Adipocyte (in vitro differentiated cells): ENCODE results near the gene LSR.

Experiments
- DNase-seq: peaks from one replicate; pipeline ENCODE4 v3.0.0-alpha.2; 2015; ENCODE audit warnings: low read depth
- H3K27me3 ChIP-seq: replicated peaks from 2 replicates; pipeline ENCODE4 v1.7.0; 2013; ENCODE audit warnings: mild to moderate bottlenecking, low read length, moderate library complexity; ENCODE audit not compliant: control insufficient read depth, insufficient read depth
- H3K36me3 ChIP-seq: 2 replicates; pipeline ENCODE4 v1.7.0; 2013; ENCODE audit warnings: low read length, mild to moderate bottlenecking, moderate library complexity; ENCODE audit not compliant: control insufficient read depth, insufficient read depth, severe bottlenecking
- H3K4me1 ChIP-seq: 2 replicates; pipeline ENCODE4 v1.7.0; 2013; ENCODE audit warnings: mild to moderate bottlenecking, low read length, moderate library complexity; ENCODE audit not compliant: control insufficient read depth, insufficient read depth
- H3K4me3 ChIP-seq: 2 replicates; pipeline ENCODE4 v1.7.0; 2013; ENCODE audit warnings: mild to moderate bottlenecking, low read length, moderate library complexity
- H3K9ac ChIP-seq: 2 replicates; pipeline ENCODE4 v1.7.0; 2013; ENCODE audit warnings: mild to moderate bottlenecking, low read length, moderate library complexity
- H3K9me3 ChIP-seq: 2 replicates; pipeline ENCODE4 v1.7.0; 2013; ENCODE audit warnings: mild to moderate bottlenecking, low read length, moderate library complexity; ENCODE audit not compliant: control insufficient read depth

Gene LSR

DNA sequence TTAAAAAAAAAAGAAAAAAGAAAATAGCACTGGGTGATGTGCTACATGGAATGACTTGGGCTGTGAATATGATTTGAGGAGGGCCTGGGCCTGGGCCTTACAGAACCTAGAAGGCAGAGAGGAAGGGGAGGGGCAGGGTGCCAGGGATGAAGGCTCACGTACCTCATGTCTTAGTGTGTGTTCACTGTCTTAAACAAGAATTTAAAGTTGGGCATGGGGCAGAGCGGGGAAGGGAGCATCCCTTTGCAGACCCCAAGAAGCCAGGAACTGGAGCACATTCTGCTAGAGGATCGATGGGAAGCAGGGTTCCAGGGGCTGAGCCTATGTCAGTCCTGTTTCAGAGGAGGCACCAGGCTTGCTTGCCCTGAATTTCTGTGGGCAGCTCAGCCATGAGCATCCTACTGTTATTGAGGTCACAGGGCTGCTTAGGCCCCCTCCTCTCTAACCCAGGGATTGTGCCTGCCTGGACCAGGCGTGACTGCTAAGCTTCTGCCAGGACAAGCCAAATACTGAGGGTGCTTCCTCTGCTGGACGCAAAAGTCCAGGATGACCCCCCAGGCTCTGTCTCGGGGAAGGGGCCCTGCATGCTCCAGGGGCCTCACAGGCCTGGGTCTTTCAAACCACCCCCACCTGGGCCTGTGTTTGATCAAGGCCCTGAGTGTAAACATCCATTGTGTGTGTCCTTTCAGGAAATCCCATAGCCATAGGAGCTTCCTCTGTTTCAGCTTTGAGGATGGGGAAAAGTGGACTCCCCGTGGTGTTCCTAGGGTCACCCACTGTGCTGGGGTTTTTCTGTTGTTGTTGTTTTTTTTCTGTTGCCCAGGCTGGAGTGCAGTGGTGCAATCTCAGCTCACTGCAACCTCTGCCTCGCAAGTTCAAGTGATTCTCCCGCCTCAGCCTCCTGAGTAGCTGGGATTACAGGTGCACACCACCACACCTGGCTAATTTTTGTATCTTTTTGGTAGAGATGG lies 4.8 kb downstream of the LSR start:
- DNase-seq: no peak

DNA sequence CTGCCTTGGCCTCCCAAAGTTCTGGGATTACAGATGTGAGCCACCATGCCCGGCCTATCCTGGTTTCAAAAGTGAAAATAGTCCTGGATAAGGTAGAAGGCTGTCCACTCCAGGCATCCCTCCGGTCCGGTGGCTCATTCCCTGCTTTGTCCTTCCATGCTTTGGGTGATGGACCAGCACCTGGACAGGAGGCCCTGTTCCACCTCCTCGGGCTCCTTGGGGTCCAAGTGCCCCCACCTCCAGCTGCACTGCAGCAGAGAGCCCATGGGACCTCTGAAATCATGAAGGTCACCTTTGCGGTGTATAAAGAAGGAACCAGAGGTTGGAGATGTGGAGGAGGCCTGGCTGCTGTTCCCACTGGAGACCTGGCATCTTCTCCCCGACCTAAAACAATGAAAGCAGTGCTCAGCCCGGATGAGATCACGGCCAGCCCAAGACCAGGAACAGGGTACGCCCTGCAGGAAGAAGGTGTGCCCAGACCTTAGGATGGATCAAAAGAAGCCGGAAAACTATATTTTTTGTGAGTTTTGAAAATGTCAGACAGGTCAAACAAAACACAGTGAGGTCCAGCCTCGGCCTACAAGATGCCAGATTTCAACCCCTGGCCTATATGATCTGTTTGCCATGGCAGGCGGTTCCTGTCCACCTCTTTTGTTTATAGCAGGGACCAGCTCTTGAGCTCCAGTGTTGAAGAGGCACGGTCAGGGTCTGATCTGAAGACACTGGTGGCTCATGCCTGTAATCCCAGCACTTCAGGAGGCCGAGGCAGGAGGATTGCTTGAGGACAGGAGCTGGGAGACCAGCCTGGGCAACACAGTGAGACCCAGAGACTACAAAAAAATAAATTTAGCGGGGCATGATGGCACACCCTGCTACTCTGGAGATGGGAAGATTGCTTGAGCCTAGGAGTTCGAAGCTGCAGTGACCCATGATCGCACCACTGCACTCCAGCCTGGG lies 5.8 kb downstream of the LSR start:
- no peak for DNase-seq
- H3K4me1 ChIP-seq: no peaks in the 10 kb centered on the region
- no peaks in the 10 kb centered on the region for H3K36me3 ChIP-seq
- no peak overlapping the region for H3K9ac ChIP-seq
- H3K9me3 ChIP-seq: no peaks in the 10 kb centered on the region
- H3K27me3 ChIP-seq: peaks cover 34% of the 10 kb centered on the region
- H3K4me3 ChIP-seq: no peak overlapping the region

More for the DNA sequence above, 4.8 kb downstream of the LSR start:
- Histone ChIP-seq H3K27me3 (peaks cover 41% of the 10 kb centered on the region), H3K9me3 (no peaks in the 10 kb centered on the region), H3K9ac (no peak overlapping the region), H3K36me3 (no peaks in the 10 kb centered on the region), H3K4me3 (no peak overlapping the region), H3K4me1 (no peaks in the 10 kb centered on the region)

DNA sequence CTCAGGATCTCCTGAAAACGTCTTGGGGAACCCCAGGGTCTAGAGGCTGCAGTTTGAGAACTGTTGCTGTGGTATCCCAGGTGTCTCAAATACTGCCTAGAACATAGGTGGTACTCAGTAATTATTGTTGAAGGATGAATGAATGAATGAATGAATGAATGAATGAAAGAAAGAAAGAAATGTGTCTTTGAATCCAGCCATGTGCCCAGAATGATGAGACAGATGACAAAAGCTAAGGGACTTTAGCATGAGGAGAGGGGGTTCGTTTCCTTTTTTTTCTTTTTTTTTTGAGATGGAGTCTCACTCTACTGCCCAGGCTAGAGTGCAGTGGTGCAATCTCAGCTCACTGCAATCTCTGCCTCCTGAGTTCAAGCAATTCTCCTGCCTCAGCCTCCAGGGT lies 7.8 kb downstream of the LSR start:
- no peak overlapping the region for H3K9ac ChIP-seq
- DNase-seq: no peak
- H3K4me3 ChIP-seq: no peak overlapping the region
- peaks cover 20% of the 10 kb centered on the region for H3K27me3 ChIP-seq
- no peaks in the 10 kb centered on the region for H3K9me3 ChIP-seq
- H3K36me3 ChIP-seq: no peaks in the 10 kb centered on the region
- H3K4me1 ChIP-seq: no peaks in the 10 kb centered on the region

DNA sequence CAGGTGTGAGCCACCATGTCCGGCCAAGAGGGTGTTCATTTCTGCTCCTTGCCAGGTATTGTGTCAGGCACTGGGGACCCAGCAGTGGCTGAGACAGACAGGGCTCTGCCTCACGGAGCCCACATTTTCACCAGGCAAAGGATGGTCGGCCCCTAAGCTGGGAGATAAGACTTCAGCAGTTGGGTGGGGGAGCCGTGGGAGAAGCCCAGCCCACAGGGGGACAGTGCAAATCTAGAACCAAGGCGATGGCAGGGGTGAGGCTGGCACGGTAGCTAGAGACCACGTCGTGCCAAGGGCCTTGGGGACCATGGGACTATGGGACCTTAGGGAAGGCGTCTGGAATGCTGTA lies 8.3 kb downstream of the LSR start:
- Histone ChIP-seq H3K9me3 (no peaks in the 10 kb centered on the region), H3K9ac (no peak overlapping the region), H3K4me3 (no peak overlapping the region), H3K27me3 (peaks cover 20% of the 10 kb centered on the region), H3K4me1 (no peaks in the 10 kb centered on the region), H3K36me3 (no peaks in the 10 kb centered on the region)
- no peak for DNase-seq

DNA sequence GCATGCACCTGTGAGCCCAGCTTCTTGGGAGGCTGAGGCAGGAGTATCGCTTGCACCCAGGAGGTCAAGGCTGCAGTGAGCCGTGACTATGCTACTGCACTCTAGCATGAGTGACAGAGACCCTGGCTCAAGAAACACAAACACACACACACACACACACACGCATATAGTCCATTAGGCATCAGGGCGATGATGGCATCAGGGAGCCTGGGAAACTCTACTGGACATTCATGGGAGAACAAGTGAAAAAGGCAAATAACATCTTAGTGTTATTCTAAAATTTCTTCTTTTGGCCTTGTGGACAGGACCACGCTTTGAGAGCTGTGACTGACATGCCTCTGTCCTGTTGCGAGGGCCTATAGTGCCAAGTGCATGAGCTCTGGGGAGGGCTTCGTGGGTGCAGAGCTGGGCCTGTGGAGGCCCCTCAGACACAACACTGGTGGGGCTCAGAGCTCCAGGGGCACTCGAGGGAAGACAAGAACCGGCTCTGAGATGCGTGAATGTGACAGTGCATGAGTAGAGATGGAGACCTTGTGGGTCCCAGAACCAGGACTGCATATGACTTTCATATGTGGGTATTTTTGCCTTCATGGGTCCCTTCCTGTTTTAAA lies 12.0 kb downstream of the LSR start:
- H3K9me3 ChIP-seq: no peaks in the 10 kb centered on the region
- no peak for DNase-seq
- peaks cover 11% of the 10 kb centered on the region for H3K4me1 ChIP-seq
- H3K4me3 ChIP-seq: no peak overlapping the region
- H3K36me3 ChIP-seq: no peaks in the 10 kb centered on the region
- H3K27me3 ChIP-seq: peaks cover 20% of the 10 kb centered on the region
- no peak overlapping the region for H3K9ac ChIP-seq

DNA sequence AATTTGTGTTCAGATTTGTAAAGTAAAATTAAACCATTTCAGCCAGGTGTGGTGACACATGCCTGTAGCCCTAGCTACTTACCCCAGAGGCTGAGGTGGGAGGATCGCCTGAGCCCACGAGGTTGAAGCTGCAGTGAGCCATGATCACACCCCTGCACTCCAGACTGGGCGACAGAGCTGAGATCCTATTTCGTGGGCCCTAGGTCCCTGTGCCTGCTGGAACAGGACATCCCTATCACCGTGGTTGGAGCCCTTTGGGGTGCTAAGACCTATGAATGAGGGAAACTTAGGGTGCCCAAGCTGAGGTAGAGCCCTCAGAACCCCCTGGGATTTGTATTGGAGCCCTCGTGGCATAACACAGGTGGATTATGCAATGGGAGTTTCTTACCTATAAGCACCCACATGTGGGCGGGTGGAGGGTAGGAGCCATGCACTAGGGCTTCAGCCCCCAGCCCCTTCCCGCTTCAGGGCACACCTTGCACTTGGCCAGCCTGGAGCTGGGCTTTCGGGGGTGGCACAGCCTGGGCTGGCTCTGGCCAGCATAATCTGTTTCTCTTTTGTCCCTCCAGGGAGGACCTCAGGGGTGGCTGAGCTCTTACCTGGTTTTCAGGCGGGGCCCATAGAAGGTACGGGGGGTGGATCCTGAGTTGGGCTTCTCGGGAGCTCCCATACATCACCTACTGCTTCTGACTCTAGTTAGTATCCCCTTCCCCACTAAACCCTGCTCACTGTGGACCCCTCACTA lies 12.7 kb downstream of the LSR start:
- no peaks in the 10 kb centered on the region for H3K36me3 ChIP-seq
- H3K4me3 ChIP-seq: no peak overlapping the region
- H3K9me3 ChIP-seq: no peaks in the 10 kb centered on the region
- DNase-seq: no peak
- H3K4me1 ChIP-seq: peaks cover 19% of the 10 kb centered on the region
- peaks cover 20% of the 10 kb centered on the region for H3K27me3 ChIP-seq
- H3K9ac ChIP-seq: no peak overlapping the region

DNA sequence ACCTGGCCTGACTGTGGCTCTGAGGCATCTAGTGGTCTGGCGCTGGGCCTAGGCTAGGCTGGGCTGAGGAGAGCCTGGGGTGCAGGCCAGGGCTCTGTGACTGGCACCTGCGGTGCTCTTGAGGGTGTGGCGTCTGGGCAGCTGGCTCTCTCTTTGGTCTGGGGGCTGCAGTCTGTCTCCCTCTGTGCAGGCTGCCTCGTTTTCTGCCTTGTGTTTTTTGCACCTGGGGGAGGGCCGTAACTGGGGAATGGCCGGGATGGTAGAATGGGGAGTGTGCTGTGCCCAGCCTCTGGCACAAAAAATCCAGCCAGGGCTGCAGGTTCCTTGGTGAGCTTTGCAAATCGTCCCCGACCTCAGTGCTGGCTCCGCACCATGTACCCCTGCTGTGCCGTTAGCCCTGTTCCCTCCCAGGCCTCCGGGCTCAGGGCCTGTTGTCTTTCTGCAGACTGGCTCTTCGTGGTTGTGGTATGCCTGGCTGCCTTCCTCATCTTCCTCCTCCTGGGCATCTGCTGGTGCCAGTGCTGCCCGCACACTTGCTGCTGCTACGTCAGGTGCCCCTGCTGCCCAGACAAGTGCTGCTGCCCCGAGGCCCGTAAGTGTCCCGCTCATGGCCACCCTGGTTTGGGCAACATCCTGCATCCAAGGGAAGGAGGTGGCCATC lies 13.4 kb downstream of the LSR start:
- no peaks in the 10 kb centered on the region for H3K36me3 ChIP-seq
- H3K4me3 ChIP-seq: no peak overlapping the region
- no peaks in the 10 kb centered on the region for H3K9me3 ChIP-seq
- no peak for DNase-seq
- no peak overlapping the region for H3K9ac ChIP-seq
- peaks cover 16% of the 10 kb centered on the region for H3K27me3 ChIP-seq
- peaks cover 23% of the 10 kb centered on the region for H3K4me1 ChIP-seq

DNA sequence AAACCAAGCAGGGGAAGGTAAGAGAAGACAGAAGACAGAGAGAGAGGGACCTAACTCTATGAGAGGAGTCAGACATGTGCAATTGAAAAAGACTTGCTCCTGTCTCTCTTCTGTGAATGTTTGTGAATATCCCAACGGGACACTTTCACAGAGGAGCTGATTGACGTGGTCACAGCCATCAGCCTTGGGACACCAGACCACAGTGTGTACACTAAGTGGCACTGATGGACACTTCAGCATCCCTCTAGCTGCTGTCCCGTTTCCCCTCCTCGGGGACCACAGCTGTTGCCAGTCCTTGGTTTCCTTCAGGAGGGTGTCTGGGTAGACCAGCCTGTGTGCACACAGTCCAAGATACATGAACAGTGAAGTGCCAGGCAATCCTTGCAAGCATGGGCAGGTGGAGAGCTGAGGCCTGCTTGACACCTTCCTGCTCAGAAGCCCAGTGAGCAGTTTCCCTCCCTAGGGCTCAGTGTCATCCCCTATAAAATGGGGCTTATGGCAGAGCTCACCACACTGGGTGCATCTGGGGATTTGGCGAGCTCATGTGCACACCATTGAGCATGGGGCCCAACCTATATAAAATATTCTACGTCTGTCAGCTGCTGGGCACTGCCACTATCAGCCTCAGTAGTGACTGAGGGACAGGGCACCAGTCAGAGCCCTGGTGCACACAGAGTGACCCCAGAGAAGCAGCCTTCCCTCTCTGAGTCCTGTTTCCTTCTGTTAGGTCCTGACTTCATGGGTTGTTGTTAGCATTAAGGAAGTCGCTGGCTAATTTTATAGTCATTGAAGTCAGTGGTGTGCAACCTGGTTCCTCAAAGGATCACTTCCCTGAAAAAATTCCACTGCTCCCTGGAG lies 15.7 kb downstream of the LSR start:
- no peaks in the 10 kb centered on the region for H3K27me3 ChIP-seq
- DNase-seq: no peak

DNA sequence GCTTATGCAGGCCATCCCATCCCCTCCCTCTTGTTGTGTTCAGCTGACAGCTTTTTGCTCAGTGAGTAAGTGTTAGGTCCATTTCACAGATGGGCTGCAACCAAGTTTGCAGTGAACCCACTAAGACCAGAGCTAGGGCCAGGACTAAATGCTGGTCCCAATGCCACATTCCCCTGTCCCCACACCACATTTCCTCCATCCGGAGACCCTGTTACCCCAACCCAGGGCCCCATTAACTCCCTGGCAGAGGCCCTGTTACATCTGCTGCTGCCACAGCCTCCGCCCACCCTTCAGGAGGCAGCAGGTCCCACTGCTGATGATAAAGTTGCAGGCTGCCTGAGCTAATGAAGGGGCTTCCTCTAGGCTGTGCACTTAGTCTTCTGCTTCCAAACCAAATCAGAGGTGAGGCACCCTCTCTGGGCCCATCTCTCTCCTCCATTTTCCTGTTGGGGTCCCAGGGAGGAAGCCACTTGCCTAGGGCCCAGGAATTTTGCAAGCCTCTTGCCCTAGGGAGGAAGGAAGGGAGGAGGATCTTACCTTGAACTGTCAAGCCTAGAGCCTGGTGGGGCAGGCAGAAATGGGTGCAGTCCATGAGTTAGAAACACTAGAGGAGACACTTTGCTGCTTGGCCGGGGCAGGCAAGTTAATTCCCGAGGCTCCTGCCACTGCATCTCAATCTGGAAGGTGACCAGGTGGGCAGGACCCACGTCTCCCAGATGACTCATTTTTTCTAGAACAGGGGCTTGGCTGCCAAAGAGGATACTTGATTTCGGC lies 16.5 kb downstream of the LSR start:
- Histone ChIP-seq H3K4me3 (no peak overlapping the region), H3K9me3 (no peaks in the 10 kb centered on the region), H3K36me3 (peaks cover 1% of the 10 kb centered on the region), H3K27me3 (no peaks in the 10 kb centered on the region), H3K9ac (no peak overlapping the region), H3K4me1 (peaks cover 23% of the 10 kb centered on the region)
- DNase-seq: no peak

More for the DNA sequence above, 15.7 kb downstream of the LSR start:
- Histone ChIP-seq H3K9ac (no peak overlapping the region), H3K9me3 (no peaks in the 10 kb centered on the region), H3K36me3 (no peaks in the 10 kb centered on the region), H3K4me1 (peaks cover 23% of the 10 kb centered on the region), H3K4me3 (no peak overlapping the region)
